Measurements from ENCODE around the gene TLK2.
A peak's percentile ranks its signal among the peaks of the same experiment; 100 is the strongest.

The TLK2 gene

GRCh38 chr17:62592341-62593099, 113.9 kb downstream of the TLK2 start:
- no peaks in the 10 kb centered on the region for H3K4me1 ChIP-seq (ENCODE audit: control insufficient read depth, insufficient read depth, low read length)
- ChIA-PET CTCF (interaction anchor here (0.5 to 1.5 kb wide), 6 partner anchors 40 to 1146 kb away, joined by 3 to 4 read pairs (median 4); no protein-coding TSS in a partner anchor), POLR2A (no interaction called here)
- H3K27ac ChIP-seq (ENCODE audit: extremely low read depth, low read depth, low read length): no peak overlapping the region
- no peak for TF ChIP-seq ZNF394 (tag by site-specific recombination; IDR thresholded peaks at IDR 0.05; ENCODE audit: borderline replicate concordance)
- TF ChIP-seq ZNF560 (tag by site-specific recombination; IDR thresholded peaks at IDR 0.05; ENCODE audit: borderline replicate concordance): no peak
- TF ChIP-seq ZIC2 (tag by site-specific recombination; IDR thresholded peaks at IDR 0.05): peak; percentile 76
- 0 out of 2 replicates have a peak, but pooled peaks have one; percentile 11 for TF ChIP-seq PRDM10 (tag by site-specific recombination; IDR thresholded peaks at IDR 0.05)
- no peak for TF ChIP-seq GLIS1 (tag by site-specific recombination; IDR thresholded peaks at IDR 0.05)
- no peak for TF ChIP-seq ZNF514 (tag by site-specific recombination; IDR thresholded peaks at IDR 0.05)
- TF ChIP-seq CTCF (tag by site-specific recombination; IDR thresholded peaks at IDR 0.05): no peak; the same call in 1 of the 2 replicates
- TF ChIP-seq ZNF596 (tag by site-specific recombination; IDR thresholded peaks at IDR 0.05): no peak
- no peaks in the 10 kb centered on the region for H3K9me3 ChIP-seq (ENCODE audit: control insufficient read depth, insufficient read depth, low read depth, low read length)
- H3K36me3 ChIP-seq (ENCODE audit: control insufficient read depth in 2 of 2, insufficient read depth in 1 of 2, low read length in 2 of 2): peaks cover 42 to 69% of the 10 kb centered on the region in 2 experiments
- H3K4me3 ChIP-seq (ENCODE audit: low read depth, low read length): no peak overlapping the region

- H3K4me1 ChIP-seq (ENCODE audit: control insufficient read depth, insufficient read depth, low read length): no peaks in the 10 kb centered on the region
- H3K36me3 ChIP-seq (ENCODE audit: control insufficient read depth in 2 of 2, insufficient read depth in 1 of 2, low read length in 2 of 2): peaks cover 53 to 76% of the 10 kb centered on the region in 2 experiments
- TF ChIP-seq SETDB1 (IDR thresholded peaks at IDR 0.05; ENCODE audit: insufficient read length, low read length): peak; percentile 44
- no peak for TF ChIP-seq ZFHX2 (tag by site-specific recombination; conservative IDR thresholded peaks at IDR 0.05)
- no peak overlapping the region for H3K4me3 ChIP-seq (ENCODE audit: low read depth, low read length)
- H3K9me3 ChIP-seq (ENCODE audit: control insufficient read depth, insufficient read depth, low read depth, low read length): no peaks in the 10 kb centered on the region
- ChIA-PET CTCF (no interaction called here), POLR2A (no interaction called here)
- no peak overlapping the region for H3K27ac ChIP-seq (ENCODE audit: extremely low read depth, low read depth, low read length)
Observed at GRCh38 chr17:62595484-62595883, 116.9 kb downstream of the TLK2 start.

GRCh38 chr17:62596662-62597061, 118.0 kb downstream of the TLK2 start:
- H3K27ac ChIP-seq (ENCODE audit: extremely low read depth, low read depth, low read length): no peak overlapping the region
- CTCF ChIA-PET: no interaction called here
- H3K9me3 ChIP-seq (ENCODE audit: control insufficient read depth, insufficient read depth, low read depth, low read length): no peaks in the 10 kb centered on the region
- POLR2A ChIA-PET: no interaction called here
- peaks cover 60 to 80% of the 10 kb centered on the region in 2 experiments for H3K36me3 ChIP-seq (ENCODE audit: control insufficient read depth in 2 of 2, insufficient read depth in 1 of 2, low read length in 2 of 2)
- H3K4me1 ChIP-seq (ENCODE audit: control insufficient read depth, insufficient read depth, low read length): no peaks in the 10 kb centered on the region
- TF ChIP-seq KLF9 (tag by site-specific recombination; IDR thresholded peaks at IDR 0.05; ENCODE audit: low read depth): no peak
- no peak for TF ChIP-seq ZBTB49 (tag by site-specific recombination; IDR thresholded peaks at IDR 0.05; ENCODE audit: low read depth)
- TF ChIP-seq ZNF157 (tag by site-specific recombination; IDR thresholded peaks at IDR 0.05): no peak
- no peak for TF ChIP-seq ZNF768 (tag by site-specific recombination; IDR thresholded peaks at IDR 0.05)
- H3K4me3 ChIP-seq (ENCODE audit: low read depth, low read length): no peak overlapping the region

Data from HEK293 (cell line).